Activated CD4-positive, alpha-beta T cell treated with anti-CD3 and anti-CD28 coated beads for 4 hours (primary cell): Measurements from ENCODE around the gene CDCA4.

Source experiments
- DNase-seq, 2 donors: peaks; one replicate each; pipeline ENCODE4 v3.0.0-alpha.2; 2020

Gene CDCA4

DNA sequence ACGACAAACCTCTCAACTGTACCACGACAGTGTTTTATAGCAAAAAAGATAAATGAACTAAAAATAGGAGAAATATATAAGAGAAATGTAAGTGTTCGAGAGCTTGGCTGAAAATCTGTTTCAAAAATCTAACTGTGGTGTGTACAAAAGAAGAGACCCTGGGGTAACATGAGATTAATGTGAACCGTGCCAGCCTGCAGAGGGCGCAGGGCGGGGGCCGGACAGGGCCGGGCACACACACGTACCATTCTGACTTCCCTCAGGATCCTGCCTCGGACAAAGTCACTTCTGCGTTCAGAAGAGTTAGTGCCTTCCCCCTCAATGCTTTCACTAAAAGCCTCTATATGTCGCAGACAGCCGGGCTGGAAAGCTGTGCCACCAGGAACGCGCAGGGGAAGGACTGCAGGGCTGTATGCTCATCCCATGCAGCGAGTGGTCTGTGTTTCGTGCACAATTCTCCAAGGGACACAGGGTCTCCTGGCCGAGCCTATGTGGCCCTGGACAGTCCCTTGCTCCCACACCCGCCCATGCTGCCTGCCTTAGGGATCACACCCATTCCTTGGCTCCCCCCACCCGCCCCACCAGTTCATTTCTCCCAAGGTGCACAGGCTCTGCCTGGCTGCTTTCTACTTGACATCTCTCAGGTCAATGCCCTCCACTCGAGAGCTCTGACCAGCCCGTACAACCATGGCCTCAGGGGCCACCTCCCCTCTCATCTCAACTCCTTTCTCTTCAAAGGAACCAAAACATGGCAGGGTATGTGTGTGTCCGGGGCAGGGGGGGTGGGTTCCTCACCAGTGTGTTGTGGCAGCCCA is 8.5 kb downstream of the CDCA4 start:
- DNase-seq, result no peak

DNA sequence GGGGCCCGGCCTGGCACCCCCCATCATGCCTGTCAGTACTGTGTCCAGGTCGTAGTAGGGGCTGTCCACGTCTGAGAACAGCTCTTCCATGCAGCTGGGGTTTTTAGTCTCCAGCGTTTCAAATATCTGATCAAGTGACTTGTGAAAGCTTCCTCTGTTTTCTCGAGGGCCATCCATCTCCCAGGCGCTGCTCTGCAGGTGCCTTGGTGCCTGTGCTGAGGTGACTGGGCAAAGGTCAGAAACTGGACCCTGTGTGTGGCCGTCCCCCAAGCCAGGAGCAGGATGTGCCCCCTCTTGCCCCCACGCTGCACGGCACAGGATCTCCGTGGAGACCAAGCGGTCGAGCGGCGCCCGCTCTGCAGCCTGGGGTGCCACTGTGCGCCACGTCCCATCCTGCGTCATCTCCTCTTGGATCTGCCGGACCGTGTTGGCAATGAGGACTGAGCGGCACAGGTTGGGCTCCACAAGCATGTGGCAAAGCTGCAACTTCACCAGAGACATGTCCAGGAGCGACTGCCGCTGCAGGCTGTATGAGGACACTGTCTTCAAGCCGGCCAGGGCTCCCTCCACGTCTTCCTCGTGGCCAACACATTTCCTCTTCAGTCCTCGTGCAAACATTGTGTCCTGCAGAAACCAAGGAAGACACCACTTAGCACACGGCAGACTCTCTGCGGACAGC is 9.4 kb downstream of the CDCA4 start:
- DNase-seq, result no peak

- no peak for DNase-seq
Measured at GRCh38 chr14:105010891-105011291, 10.0 kb downstream of the CDCA4 start.

GRCh38 chr14:105010106-105010505 is 10.8 kb downstream of the CDCA4 start:
- DNase-seq, result no peak

DNA sequence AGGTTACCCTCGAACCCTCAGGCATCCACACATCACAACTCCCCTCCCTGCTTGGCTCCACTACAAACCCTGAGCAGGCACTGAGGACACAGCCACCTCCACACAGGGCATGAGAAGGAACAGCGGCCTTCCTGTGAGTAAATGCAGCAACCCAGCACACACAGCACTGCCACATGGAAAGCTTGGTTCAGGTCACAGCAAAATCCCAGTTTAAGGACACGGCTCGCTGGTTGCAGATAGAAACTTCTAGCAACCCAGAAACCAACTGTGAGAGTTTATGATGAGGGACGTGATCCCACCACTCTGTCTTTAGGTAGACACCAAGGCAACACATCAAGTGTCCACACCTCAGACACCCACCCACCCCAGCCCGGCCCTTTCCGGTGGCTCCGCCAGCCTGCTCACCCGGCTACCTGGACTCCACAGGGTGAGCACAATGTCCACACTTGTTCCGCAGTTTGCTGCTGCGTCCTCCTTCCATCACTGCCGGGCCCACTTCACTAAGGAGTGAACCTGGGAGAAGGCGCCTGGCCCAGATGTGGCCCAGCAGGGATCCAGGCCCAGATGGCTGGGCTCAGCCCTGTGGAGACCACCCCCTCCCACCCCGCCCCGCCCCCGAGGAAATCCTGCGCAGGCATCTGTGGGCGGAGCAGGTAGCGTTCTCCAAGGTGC is 13.2 kb downstream of the CDCA4 start:
- no peak for DNase-seq

DNA sequence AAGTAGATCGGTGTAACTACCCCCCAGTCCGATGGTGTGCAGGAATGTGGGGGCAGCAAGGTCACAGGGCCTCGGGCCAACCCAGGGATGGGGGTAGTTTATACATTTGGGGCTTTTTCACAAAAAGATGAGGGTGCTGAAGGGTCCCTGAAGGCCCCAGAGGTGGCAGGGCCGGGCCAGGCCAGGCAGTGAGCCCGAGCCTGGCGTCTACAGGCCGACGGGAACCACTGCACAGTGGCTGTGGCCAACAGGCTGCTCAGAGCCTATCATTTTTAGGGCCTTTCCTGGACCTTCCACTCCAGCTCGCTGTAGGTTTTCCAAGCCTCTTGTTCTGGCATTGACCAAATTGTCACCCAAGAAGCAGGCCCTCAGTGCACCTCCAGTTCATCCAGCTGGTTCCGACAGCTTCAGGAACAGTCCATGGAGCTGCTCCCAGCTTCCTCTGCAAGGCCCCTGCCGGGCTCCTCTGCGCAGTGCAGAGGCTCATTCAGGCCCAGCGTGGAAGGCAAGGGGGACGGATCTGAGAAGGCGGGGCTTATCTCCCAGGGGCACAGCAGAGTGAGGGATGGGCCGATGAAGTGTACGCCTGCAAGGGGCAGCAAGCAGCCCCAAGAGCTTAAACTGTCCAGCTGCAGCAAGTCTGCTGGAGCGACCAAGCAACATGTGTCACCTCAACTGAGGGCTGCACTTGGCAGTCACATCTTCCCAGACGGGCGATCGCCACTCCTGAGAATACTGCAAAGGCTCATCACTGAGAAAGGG is 13.9 kb downstream of the CDCA4 start:
- DNase-seq, result no peak

- no peak for DNase-seq
Measured at GRCh38 chr14:105005929-105006830, 14.7 kb downstream of the CDCA4 start.

DNA sequence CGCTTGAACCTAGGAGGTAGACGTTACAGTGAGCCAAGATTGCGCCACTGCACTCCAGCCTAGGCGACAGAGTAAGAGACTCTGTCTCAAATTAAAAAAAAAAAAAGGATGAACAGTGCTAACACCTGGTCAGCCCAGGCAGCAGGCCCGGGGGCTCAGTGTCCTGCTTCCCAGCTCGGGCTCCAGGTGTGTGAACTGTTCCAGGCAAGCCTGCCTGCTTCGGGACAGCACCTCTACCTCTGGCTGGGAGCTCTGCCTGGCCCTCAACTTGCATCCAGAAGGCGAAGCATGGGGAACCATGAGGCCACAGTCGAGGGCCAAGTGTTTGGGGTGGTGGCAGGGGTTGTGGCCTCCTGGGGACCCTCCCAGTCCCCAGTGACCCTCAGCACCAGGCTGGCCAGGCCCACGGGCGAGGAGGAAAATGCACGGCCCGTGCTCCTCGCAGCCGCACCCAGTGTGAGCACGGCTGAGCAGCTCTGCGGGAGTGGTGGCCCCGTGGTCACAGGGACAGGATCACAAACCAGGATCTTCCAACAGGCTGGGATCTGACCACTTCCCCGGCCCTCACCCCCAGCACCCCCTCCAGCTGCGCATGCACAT is 15.5 kb downstream of the CDCA4 start:
- DNase-seq, result no peak

DNA sequence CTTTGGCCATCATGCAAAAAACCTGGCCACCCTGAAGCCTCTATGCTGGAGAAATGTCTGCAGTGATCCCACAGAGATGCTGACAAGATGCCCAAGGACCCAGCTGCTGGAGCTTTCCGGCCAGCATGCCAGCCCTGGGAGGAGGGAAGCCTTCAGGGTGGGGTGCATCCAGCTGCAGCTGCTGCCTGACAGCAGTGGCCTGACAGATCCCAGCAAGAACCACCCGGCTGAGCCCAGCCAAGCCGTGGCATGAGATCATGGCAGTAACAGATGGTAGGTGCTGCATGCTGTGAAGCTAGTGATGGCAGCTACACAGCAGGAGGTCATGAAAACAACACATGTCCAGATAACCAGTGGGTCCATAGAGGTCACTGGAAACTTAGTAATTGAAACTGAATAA is 21.5 kb downstream of the CDCA4 start:
- DNase-seq, result no peak

DNA sequence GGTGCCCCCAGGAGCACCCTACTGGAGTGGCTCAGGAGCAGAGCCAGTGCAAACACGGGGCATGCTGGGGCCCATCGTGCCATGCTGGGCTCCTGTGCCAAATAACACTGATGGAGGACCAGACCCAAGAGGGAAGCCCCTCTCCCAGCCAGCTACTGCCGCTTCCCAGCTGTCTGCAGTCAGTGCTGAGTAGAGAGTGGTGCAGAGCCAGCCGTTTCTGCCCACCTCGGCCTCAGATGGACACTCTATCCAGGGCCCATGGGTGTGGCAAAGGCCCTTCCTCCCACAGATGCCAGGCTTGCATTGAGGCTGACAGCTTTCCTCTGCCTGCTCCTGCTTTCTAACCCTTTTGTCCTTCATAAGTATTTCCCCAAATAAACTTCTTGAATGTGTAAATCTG is 22.1 kb downstream of the CDCA4 start:
- DNase-seq, result no peak

GRCh38 chr14:104996483-104996882 is 24.4 kb downstream of the CDCA4 start:
- DNase-seq, result no peak

DNA sequence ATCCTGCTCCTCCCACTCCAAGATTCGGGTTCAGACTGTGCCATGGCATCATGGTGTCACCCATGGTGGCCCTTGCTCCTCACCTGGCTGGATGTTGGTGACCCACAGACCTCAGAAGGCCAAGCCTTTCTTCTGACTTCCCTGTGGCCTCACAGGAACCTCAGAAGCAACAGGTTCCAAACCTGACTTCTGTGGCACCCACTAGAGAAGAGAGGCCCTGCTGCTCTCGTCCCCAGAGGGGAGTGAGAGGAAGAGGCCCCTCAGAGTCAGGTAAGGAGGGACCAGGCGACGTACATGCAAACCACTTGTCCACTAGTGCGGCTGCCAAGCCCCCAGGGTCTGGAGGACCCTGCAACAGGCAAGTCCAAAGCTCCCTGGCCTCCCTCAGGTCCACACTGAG is 24.9 kb downstream of the CDCA4 start:
- DNase-seq, result no peak

- DNase-seq, result no peak
Measured at GRCh38 chr14:104994978-104995377, 25.9 kb downstream of the CDCA4 start.

- DNase-seq, result no peak
Measured at GRCh38 chr14:104993808-104994591, 26.9 kb downstream of the CDCA4 start.

DNA sequence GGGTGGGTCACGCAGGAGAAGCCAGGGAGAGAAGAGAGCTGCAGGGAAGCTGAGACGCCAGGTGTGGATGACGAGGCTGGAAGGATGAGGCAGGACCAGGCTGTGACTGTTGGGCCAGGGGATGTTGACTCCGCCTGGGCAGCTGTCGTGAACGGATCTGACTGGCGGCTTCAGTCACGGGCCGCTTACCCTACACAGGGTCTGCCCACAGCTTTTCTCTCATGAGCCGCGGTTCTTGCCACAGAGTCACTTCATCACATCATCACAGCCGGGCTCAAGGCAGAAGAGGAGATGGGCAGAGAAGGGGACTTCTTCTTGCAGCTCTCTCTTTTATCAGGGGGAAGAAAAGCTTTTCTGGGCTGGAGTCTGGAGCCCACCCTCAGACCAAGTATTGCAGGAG is 27.6 kb downstream of the CDCA4 start:
- no peak for DNase-seq

DNA sequence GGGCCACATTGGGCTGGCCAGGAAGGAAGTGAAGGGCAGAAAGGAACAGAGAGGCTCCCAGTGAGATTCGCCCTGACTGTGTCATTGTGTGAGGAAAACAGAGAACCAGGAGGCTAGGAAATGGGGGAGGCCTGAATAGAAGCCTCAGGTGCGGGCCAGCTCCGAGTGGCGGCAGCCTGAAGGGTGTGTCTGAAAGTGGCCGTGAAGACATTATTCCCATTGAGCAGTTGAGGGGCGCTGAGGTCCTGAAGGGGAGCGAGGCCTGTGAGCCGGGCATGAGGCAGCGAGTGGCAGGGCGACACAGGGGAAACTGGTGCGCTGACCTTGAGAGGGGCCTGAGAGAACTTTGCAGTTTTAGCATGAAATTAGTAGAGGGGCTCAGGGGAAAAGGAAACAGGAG is 28.4 kb downstream of the CDCA4 start:
- no peak for DNase-seq

DNA sequence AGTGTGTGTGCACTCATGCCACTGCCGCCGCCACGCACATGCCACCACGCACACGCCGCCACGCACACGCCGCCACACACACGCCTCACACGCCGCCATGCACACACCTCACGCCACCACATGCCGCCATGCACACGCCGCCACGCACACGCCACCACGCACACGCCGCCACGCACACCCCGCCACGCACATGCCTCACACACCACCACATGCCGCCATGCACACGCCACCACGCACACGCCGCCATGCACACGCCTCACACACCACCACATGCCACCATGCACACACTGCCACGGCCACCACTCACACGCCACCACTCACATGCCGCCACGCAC is 29.0 kb downstream of the CDCA4 start:
- DNase-seq, result no peak

DNA sequence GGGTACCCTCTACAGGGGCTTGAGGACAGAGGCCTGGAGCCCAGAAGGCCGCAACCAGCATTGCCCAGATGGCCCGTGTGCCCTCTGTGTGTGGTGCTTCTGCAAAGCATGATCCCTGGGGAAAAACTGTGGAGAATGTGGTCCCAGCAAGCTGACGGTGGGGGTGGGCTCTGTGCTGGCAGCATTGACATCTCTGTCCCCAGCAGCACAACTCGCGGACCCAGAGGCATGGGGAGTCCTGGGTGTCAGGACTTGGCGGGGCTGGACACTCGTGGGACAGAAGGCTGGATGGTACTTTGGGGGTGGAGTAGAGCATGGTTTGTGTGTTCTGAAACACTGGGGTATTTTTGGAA is 31.0 kb downstream of the CDCA4 start:
- DNase-seq, result no peak

- DNase-seq, result no peak
Measured at GRCh38 chr14:104989236-104989950, 31.5 kb downstream of the CDCA4 start.

DNA sequence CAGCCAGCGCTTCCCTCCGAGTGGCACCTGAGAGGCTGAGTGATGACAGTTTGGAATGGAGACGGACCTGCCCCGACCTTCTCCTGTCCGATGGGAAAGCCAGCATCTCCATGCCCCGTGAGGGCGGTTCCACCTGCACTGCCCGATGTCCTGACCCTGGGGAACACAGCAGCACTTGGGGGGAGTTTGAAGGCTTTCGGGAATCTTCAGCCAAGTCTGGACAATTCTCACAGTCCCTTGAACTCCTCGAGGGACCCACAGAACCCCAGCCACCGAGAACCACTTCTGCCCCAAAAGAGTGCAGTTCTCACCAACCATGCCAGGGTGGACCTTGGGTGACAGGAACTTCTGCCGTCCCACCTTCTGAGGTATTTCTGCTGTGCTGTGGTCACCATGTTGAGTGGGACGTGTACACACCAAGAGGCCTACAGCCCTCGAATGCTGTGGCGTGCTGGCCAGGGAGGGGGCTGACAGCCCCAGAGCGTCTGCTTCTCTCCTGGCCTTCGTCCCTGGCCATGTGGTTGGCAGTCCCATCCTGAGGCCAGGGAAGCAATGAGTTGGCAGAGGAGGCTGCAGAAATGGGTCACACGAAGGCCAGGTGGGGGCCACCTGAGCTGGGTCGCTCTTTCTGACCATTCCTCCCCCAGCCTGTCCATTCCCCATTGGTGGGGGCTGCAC is 34.3 kb downstream of the CDCA4 start:
- DNase-seq, result no peak
